ENCODE results near the gene DUOXA1.

The DUOXA1 gene

DNA sequence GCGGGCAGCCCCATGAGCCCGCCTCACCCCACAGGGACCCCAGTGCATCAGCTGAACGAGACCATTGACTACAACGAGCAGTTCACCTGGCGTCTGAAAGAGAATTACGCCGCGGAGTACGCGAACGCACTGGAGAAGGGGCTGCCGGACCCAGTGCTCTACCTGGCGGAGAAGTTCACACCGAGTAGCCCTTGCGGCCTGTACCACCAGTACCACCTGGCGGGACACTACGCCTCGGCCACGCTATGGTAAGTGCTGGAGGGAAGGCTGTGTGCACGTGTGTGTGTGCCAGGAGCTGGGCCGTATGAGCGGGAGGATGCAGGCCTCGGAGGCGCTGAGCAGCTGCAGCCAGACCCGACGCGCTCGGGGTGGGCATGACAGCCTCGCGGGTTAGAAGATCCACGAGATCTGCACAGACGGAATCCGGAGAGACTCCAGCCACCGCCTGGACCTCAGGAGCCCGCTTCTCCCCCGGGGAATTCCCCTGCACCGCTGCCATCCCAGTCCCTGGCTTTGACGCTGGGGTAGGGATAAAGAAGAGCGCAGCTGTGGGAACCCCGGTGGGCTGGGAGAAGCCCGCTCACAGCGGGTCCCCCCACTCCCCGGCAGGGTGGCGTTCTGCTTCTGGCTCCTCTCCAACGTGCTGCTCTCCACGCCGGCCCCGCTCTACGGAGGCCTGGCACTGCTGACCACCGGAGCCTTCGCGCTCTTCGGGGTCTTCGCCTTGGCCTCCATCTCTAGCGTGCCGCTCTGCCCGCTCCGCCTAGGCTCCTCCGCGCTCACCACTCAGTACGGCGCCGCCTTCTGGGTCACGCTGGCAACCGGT, 13.0 kb downstream of the DUOXA1 start:
- no peak overlapping the region for H3K4me3 ChIP-seq (ENCODE audit: low read length)
- no peak for TF ChIP-seq ZNF274 (IDR thresholded peaks at IDR 0.05; ENCODE audit: low read depth, low read length)

DNA sequence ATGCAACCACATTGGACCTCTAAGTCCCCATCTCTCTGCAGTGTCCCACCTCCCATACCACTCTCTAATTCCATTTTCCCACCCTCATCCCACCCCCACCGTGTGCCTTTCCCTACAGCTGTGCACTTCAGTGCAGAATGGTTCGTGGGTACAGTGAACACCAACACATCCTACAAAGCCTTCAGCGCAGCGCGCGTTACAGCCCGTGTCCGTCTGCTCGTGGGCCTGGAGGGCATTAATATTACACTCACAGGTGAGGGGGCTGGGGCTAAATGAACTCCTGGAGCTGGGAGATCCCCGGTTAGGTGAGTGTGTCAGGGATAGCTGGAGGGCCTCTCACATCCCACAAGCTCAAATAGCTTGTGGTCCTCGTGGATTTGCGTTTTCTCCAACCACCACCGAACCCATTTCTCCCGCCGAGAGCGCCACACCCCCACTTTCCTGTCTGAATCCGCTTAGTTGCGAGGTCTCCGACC, 13.6 kb downstream of the DUOXA1 start:
- no peak for TF ChIP-seq ZNF274 (IDR thresholded peaks at IDR 0.05; ENCODE audit: low read depth, low read length)
- H3K4me3 ChIP-seq (ENCODE audit: low read length) = no peak overlapping the region

DNA sequence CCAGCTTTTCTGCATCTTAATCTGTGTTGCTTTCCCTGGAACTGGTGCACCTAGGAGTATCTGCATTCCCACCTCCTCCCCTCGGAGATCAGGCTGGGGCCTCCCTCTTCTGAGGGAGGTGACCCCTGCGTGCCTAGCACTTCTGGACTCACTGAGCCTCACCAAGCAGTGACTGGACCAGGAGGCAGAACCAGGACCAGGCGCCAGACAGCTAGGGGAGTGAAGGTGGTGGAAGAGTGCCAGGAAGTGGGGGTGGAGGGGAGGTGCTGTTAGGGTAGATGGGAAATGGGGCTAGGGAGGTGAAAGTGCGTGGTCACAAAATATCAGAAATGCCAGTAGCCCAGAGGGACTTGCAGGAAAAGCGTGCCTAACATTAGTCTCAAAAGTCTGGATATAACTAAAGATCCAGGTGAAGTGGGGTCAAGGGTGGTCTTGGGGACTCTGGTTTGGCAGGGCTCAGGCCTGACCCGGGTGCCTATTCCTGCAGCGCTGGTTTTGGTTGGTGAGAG, 14.3 kb downstream of the DUOXA1 start:
- TF ChIP-seq ZNF274 (IDR thresholded peaks at IDR 0.05; ENCODE audit: low read depth, low read length) = no peak
- no peak overlapping the region for H3K4me3 ChIP-seq (ENCODE audit: low read length)

DNA sequence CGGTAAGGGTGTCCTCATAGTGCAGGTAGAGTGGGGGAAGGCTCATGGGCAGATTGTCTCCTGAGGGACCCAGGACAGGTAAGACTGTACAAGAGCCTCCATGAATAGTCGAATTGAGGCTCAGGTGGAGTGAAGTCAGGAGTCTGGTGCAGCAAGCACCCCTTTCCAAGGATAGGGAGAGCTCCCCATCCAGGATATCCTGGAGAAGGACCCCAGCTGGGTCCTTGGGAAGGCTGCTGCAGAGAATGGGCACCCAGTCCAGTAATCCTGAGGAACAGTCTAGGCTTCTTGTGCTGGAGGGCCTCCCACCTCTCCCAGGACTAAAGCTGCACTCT, 15.0 kb downstream of the DUOXA1 start:
- no peak overlapping the region for H3K4me3 ChIP-seq (ENCODE audit: low read length)
- TF ChIP-seq ZNF274 (IDR thresholded peaks at IDR 0.05; ENCODE audit: low read depth, low read length) = no peak

DNA sequence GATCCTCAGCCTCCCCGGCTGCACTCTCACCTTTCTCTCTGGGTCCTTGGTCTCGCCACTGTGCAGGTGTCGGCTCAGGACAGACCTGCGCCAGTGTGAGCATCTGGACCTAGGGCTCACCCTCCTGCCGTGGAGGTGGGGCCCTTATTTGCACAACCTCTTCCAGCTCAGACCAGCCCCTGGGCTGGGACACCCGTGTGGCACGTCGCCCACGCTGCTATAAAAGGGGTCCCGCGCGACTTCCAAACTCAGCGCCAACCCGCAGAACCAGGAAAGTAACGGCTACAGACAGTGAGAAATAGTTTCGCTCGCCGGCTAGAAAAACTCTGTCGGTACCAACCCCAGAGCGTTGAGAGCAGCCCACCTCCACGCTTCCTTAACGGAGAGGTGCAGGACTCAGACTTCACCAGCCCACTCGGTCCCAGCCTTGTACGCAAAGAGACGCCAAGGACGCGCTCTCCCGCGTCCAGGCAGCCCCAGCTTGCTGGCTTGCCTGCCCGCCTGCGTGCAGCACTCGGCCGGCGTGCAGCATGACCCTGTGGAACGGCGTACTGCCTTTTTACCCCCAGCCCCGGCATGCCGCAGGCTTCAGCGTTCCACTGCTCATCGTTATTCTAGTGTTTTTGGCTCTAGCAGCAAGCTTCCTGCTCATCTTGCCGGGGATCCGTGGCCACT, 15.5 kb downstream of the DUOXA1 start, which contains the start of the genes DUOX2 and DUOXA2:
TSS of gene DUOX2 (minus strand) at position 97 of the 675 bp plus-strand sequence. CDS start 761 bp downstream, outside the sequence.
TSS of gene DUOXA2 (plus strand) at position 251 of the 675 bp plus-strand sequence. CDS start at position 531, 280 bp downstream.
- TF ChIP-seq ZNF274 (IDR thresholded peaks at IDR 0.05; ENCODE audit: low read depth, low read length) = no peak
- no peak within 1 kb of the TSS for H3K4me3 ChIP-seq (ENCODE audit: low read length)

DNA sequence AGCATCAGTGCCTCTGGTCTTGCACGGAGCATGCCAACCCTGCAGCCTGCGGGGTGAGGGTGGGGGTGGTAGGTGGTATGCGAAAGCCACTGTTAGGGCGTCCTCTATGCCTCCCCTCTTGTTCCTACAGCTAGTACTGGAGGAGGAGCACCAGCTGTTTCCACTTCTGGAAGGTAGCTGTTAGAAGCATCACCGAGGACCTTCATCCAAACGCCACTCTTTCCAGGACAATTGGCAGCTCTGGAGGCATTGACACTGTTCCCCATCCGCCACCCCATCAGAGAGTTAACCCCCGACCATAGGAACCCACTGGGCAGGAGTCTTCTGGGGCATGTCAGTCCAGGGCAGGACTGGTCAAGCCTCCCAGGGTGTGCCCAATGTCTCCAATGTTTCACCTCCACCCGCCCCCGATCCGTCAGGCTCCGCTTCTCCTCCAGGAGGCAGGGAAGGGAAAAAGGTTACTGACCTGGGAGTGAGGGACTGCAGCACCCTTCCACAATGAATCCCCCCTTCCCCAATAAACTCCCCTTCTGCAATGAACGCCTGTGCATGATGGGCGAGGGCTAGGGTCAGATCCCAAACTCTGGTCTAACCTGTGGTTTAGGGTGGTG, 16.2 kb downstream of the DUOXA1 start:
- no peak for TF ChIP-seq ZNF274 (IDR thresholded peaks at IDR 0.05; ENCODE audit: low read depth, low read length)
- H3K4me3 ChIP-seq (ENCODE audit: low read length) = no peak overlapping the region

DNA sequence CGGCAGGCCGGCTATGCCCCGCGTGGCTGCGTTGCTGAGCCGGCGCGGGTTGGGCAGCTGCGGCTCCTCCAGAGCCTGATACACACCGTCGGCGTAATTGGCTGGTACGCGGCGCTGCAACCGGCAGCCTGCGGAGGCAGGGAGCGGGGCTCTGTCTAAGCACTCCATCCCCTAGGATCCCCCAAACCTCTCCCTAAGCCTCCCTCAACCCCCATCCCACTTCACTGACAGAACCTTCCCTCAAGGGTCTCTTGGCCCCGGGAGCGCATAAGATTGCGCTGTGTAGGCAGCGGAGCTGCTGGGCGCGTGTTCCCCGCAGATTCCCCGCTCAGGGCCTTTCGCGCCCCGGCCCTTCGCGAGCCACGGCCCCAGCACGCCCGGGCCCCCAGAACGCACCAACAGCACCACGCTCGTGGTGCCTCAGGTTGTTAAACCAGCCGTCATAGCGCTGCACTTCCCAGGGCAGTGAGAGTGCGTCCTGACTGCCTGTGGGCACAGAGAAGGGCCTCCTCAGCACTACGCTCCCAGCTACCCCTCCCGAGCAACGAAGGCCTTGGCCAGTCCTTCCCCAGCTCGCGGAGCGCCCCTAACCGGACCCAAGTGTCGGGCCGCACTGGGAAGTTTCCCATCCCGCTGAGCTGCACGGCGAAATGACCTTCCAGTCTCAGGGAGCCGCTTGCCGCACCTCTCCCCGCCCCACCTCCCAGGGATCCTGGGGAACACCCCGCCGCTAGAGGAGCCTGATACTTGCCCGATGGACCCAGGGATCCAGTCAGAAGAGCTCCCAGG, 16.9 kb downstream of the DUOXA1 start:
- TF ChIP-seq ZNF274 (IDR thresholded peaks at IDR 0.05; ENCODE audit: low read depth, low read length) = no peak
- no peak overlapping the region for H3K4me3 ChIP-seq (ENCODE audit: low read length)

DNA sequence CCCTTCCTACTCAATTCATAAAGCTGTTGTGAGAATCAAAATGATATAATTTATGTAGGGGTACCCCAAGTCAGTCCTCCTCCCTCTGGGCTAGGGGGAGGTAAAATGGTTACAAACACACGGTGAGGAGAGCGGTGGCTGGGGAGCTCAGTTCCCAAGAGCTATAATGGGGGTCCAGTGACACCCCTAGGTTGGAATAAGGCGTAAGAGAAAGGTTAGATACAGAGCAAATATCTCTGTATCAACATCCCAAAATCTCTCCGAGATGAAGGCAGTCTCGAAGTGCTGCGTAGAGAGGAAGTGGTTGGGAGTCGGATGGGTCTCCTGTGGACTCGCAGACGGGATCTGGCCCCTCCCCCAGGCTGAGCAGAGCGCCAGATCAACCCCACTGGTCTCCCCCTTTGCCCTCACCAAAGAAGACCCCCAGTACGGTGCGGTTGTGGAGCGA, 17.5 kb downstream of the DUOXA1 start:
- no peak for TF ChIP-seq ZNF274 (IDR thresholded peaks at IDR 0.05; ENCODE audit: low read depth, low read length)
- no peak overlapping the region for H3K4me3 ChIP-seq (ENCODE audit: low read length)

DNA sequence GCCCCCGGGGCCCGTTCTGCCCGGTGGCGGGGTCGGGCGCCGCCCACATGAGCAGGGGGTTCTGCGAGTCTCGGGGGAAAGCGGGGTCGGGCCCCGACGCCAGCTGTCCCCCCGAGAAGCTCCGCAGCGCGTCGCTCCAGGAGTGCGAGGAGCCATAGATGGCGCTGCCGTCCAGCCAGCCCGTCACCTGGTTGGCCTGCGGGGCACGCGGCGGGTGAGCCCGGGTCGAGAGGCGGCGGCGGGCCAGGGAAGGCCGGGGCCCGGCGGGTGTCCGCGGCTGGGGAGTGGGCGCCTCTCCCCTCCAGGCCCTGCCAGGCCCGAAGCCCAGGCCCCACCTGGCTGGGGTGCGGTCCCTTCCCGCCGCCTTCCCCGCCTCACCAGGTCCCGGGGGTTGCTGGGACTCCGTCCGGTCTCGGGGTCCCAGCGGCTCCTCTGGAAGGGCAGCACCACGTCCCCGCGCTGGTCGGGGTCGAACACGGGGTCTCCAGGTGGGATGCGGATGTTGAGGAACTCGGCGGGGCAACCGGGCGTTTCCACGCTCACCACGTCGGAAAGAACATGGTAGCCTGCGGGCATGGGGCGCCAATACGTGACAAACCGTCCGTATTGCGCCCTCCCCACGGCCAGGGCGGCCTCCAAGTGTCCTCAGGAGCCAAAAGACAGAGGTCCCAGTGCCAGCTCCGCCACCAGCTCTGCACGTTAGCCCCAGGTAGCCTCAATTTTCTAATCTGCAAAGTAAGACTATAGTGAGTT, 18.1 kb downstream of the DUOXA1 start:
- TF ChIP-seq ZNF274 (IDR thresholded peaks at IDR 0.05; ENCODE audit: low read depth, low read length) = no peak

DNA sequence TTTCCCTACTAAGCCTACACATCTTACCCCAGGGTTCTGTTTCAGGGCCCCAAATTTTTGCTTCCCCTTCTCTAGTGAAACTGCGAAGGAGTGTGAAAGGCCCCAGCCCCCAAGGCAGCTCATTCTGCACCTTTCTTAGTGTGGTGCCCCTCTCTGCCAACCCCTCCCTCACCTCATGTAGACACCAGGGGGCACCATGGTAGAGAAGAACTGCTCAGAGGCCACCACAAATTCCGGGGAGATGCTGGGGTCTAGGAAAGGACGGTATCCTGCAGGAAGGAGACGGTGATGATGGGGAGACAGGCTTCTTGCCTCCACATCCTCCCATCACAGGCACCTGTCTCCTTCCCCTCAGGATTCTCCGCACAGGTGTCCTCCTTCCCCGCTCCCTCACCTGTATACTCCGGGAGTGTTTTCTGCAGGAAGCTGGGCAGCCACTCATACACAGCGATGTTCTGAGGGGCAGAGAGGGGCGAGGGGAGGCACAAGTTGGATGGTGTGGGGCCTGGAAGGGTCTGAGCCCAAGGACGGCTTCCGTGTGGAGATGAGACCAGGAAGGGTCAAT, 19.3 kb downstream of the DUOXA1 start:
- no peak overlapping the region for H3K4me3 ChIP-seq (ENCODE audit: low read length)
- TF ChIP-seq ZNF274 (IDR thresholded peaks at IDR 0.05; ENCODE audit: low read depth, low read length) = no peak

More for the DNA sequence above, 18.1 kb downstream of the DUOXA1 start:
- no peak overlapping the region for H3K4me3 ChIP-seq (ENCODE audit: low read length)

DNA sequence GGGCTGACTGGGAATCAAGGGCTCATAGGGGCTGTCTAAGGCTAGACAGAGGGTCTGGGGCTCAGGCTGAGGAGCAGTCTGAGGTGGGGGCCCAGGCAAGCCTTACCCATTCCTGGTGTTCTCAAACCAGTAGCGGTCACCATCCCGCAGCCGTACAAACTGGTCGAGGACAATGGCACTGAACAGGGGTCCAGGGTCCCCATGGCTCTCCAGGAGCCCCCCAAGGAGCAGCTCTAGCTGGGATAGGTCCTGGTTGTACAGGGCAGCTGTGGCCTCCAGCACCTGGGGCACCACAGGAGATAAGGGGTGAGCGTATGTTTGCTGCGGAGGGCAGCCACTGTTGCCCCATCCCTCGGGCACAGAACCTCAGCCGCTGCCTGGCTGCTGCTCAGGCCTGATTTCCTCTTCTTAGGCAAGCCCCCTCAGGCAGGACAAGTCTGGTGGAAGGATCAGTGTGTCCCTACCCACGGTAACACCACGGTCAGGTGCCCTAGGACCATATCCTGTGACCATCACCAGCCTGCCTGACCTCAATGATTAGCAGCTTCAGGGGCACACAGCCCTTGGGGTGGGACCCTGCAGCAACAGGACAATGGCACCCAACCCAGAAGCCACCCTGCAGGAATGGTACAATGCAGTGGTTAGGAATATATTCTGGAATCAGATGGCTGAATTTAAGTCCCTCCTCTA, 21.6 kb downstream of the DUOXA1 start:
- H3K4me3 ChIP-seq (ENCODE audit: low read length) = no peak overlapping the region
- no peak for TF ChIP-seq ZNF274 (IDR thresholded peaks at IDR 0.05; ENCODE audit: low read depth, low read length)

Data from GM08714 (cell line).